Osteoblast (primary cell): ENCODE measurements around the gene FOXL3. TPM values are rescaled to one million over a fixed set of nuclear protein-coding genes. Genes with fewer than 3 reads are reported as not detected.

Experiments used
- DNase-seq: peaks from one replicate; pipeline ENCODE4 v3.0.0; 2011; ENCODE audit warnings: low spot score, mixed read lengths; ENCODE audit not compliant: insufficient read length; ENCODE audit errors: missing footprints
- H2AFZ ChIP-seq: 2 replicates; pipeline ENCODE4 v1.6.0; 2011; ENCODE audit warnings: mild to moderate bottlenecking, low read length
- H3K27ac ChIP-seq: 2 replicates; pipeline ENCODE4 v1.5.1; 2011; ENCODE audit warnings: mild to moderate bottlenecking, low read depth, low read length, moderate library complexity
- H3K27me3 ChIP-seq: 2 replicates; pipeline ENCODE4 v1.6.0; 2012; ENCODE audit warnings: mild to moderate bottlenecking, control low read depth, inconsistent platforms, low read length, moderate library complexity; ENCODE audit not compliant: insufficient read depth
- H3K36me3 ChIP-seq: 2 replicates; pipeline ENCODE4 v1.5.1; 2011; ENCODE audit warnings: mild to moderate bottlenecking, low read length, control low read depth, moderate library complexity; ENCODE audit not compliant: insufficient read depth
- H3K4me1 ChIP-seq: 2 replicates; pipeline ENCODE4 v1.5.1; 2011; ENCODE audit warnings: mild to moderate bottlenecking, low read length, control low read depth, moderate library complexity; ENCODE audit not compliant: insufficient read depth
- H3K4me2 ChIP-seq: 2 replicates; pipeline ENCODE4 v1.6.0; 2011; ENCODE audit warnings: mild to moderate bottlenecking, low read length; ENCODE audit not compliant: insufficient read depth
- H3K4me3 ChIP-seq: fragments of 200-600 bp; sonication (generic); 3 replicates; pipeline ENCODE4 v1.5.1; 2012; ENCODE audit warnings: mild to moderate bottlenecking, low read length, inconsistent platforms; ENCODE audit not compliant: insufficient read depth
- H3K79me2 ChIP-seq: 2 replicates; pipeline ENCODE4 v1.6.0; 2012; ENCODE audit warnings: mild to moderate bottlenecking, low read length, control low read depth, inconsistent platforms; ENCODE audit not compliant: insufficient read depth
- H3K9me3 ChIP-seq: 2 replicates; pipeline ENCODE4 v1.5.1; 2011; ENCODE audit warnings: low read depth, low read length, control low read depth
- H4K20me1 ChIP-seq: 2 replicates; pipeline ENCODE4 v1.6.0; 2012; ENCODE audit warnings: mild to moderate bottlenecking, low read length, control low read depth; ENCODE audit not compliant: insufficient read depth
- total RNA-seq: library from RNA; depleted of rRNA; stranded (reverse); fragments of >200 nt; gene quantifications from 2 replicates; pipeline ENCODE4 v1.2.3, GENCODE V29; 2012
- TF ChIP-seq, protein P1 (sequence below): IDR thresholded peaks from 2 replicates; pipeline ENCODE4 v1.5.1; 2011; ENCODE audit warnings: mild to moderate bottlenecking, low read depth, low read length, moderate library complexity; ENCODE audit errors: extremely low read depth

Gene FOXL3
- total RNA-seq, 1 donor = not detected

DNA sequence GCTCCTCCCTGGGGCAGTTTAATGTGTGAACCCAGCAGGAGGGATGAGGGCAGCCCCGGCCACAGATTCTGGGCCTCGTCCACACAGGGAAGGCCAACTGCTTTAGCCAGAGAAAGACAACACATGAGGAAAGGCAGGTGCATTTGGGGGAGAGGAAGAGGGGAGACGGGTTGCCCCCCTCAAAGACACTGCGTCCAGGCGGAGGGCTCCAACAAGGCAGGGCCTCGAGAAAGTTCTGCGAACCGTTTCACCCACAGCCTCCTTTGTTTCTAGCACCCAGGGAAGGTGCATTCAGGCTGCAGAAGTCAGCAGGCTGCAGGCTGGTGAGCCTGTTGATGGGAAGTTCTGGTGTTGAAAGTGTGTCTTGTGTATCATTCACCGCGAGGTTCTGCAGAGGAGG is 10.1 kb downstream of the FOXL3 start:
- no peaks in the 10 kb centered on the region for H3K4me1 ChIP-seq
- H3K9me3 ChIP-seq = no peaks in the 10 kb centered on the region
- H3K4me3 ChIP-seq = no peak overlapping the region
- no peak overlapping the region for H3K27ac ChIP-seq
- H3K27me3 ChIP-seq = peaks cover 3% of the 10 kb centered on the region
- no peak overlapping the region for H2AFZ ChIP-seq
- H4K20me1 ChIP-seq = no peaks in the 10 kb centered on the region
- no peak overlapping the region for H3K4me2 ChIP-seq
- TF ChIP-seq, protein P1, sequence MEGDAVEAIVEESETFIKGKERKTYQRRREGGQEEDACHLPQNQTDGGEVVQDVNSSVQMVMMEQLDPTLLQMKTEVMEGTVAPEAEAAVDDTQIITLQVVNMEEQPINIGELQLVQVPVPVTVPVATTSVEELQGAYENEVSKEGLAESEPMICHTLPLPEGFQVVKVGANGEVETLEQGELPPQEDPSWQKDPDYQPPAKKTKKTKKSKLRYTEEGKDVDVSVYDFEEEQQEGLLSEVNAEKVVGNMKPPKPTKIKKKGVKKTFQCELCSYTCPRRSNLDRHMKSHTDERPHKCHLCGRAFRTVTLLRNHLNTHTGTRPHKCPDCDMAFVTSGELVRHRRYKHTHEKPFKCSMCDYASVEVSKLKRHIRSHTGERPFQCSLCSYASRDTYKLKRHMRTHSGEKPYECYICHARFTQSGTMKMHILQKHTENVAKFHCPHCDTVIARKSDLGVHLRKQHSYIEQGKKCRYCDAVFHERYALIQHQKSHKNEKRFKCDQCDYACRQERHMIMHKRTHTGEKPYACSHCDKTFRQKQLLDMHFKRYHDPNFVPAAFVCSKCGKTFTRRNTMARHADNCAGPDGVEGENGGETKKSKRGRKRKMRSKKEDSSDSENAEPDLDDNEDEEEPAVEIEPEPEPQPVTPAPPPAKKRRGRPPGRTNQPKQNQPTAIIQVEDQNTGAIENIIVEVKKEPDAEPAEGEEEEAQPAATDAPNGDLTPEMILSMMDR = no peak
- H3K36me3 ChIP-seq = no peaks in the 10 kb centered on the region
- DNase-seq = peak; percentile 78
- H3K79me2 ChIP-seq = no peaks in the 10 kb centered on the region

DNA sequence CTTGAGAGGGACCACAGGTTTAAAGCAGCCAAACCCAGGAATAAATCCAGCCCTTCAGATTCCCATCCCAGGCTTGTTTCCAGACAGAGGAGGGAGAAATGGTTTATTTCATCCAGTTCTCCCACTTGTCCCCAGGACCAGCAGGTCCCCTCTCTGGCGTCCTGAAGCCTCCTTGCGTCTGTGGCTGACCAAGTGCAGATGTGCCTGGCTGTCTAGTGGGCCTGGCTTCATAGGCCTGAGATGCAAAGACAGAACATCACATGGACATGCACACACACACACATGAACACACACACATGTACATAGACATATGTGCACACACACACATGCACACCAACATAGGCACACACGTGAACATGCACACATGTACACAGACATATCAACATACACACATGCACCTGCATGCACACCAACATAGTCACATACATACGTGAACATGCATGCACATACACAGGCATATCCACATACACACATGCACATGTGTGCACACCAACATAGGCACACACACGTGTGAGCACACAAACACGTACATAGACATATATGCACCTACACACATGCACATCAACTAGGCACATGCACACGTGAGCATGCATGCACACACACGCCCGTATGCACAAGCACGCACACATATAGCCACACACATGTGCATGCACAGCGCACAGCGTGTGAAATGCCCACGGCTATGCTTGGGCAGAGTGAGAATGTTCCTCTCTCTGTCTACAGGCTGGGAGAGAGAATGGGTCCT is 10.7 kb downstream of the FOXL3 start:
- H3K9me3 ChIP-seq = no peaks in the 10 kb centered on the region
- H4K20me1 ChIP-seq = no peaks in the 10 kb centered on the region
- peaks cover 3% of the 10 kb centered on the region for H3K27me3 ChIP-seq
- H2AFZ ChIP-seq = no peak overlapping the region
- peak; percentile 58 for DNase-seq
- TF ChIP-seq, protein P1 = no peak
- H3K4me1 ChIP-seq = no peaks in the 10 kb centered on the region
- no peaks in the 10 kb centered on the region for H3K79me2 ChIP-seq
- no peak overlapping the region for H3K4me2 ChIP-seq
- H3K36me3 ChIP-seq = no peaks in the 10 kb centered on the region
- H3K4me3 ChIP-seq = no peak overlapping the region
- no peak overlapping the region for H3K27ac ChIP-seq

DNA sequence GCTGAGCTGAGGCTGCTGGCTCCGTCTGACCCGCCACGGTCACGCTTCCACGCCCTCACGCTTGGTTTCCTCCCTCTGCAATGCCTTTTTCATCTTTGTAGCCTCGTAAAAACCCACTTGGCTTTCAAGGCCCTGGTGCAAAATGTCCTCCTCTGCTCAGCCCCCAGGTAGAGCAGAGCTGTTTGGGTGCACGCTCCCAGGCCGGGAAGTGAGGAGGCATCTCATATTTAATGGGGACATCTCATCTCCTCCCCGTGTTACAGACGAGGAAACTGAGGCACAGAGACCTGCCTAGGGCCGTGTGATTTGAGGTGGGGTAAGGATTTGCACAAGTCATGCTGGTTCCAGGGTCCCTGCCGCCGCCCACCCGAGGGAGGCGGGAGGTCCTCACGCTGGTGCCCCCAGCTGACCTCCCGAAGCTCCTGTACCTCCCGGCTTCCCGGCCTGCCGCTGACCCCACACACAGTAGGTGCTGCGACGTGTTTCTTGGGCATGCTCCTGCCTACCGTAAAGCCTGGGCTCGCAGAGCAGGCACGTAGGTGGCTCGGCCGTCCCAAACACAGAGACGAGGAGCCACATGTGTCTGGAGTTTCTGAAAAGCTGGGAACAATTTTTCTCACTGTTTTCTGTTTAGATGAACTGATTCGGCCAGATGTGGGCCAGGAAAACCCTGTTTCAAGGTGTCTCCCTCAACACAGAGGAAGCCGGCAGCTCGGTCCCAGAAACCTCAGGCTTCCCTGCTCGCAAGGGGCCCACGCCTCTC is 11.5 kb downstream of the FOXL3 start:
- no peaks in the 10 kb centered on the region for H3K9me3 ChIP-seq
- no peaks in the 10 kb centered on the region for H3K36me3 ChIP-seq
- H3K27me3 ChIP-seq = peaks cover 3% of the 10 kb centered on the region
- no peak overlapping the region for H3K4me2 ChIP-seq
- no peak overlapping the region for H3K4me3 ChIP-seq
- H4K20me1 ChIP-seq = no peaks in the 10 kb centered on the region
- no peaks in the 10 kb centered on the region for H3K4me1 ChIP-seq
- H3K79me2 ChIP-seq = no peaks in the 10 kb centered on the region
- no peak overlapping the region for H2AFZ ChIP-seq
- TF ChIP-seq, protein P1 = no peak
- H3K27ac ChIP-seq = no peak overlapping the region
- DNase-seq = peak; percentile 76
